Keratinocyte (primary cell): ENCODE data around the gene FAM240B. TPM values are rescaled to one million over a fixed set of nuclear protein-coding genes. Genes with fewer than 3 reads are reported as not detected.

Experiments used
- DNase-seq: peaks from one replicate; pipeline ENCODE4 v3.0.0-alpha.2; 2011; ENCODE audit warnings: low read depth, missing footprints, low spot score
- FAIRE-seq: peaks from 2 replicates; lab custom pipeline; 2011; peaks lifted over from hg19 to GRCh38; lab: Jason Lieb, UNC
- H2AFZ ChIP-seq: 2 replicates; pipeline ENCODE4 v1.6.0; 2012; ENCODE audit warnings: low read length, control low read depth, inconsistent platforms; ENCODE audit not compliant: control insufficient read depth
- H3K27ac ChIP-seq: 2 replicates; pipeline ENCODE4 v1.5.1; 2011; ENCODE audit warnings: low read length; ENCODE audit not compliant: control insufficient read depth, insufficient read depth
- H3K27me3 ChIP-seq: 3 replicates; pipeline ENCODE4 v1.6.0; 2011; ENCODE audit warnings: low read length; ENCODE audit not compliant: control insufficient read depth, insufficient read depth; ENCODE audit errors: extremely low read depth
- H3K36me3 ChIP-seq, 2 experiments: 2 replicates in 1 of 2; 3 replicates in 1 of 2; pipeline ENCODE4 v1.5.1; 2011; ENCODE audit warnings: low read length in 2 of 2, mild to moderate bottlenecking in 1 of 2; ENCODE audit not compliant: control insufficient read depth in 2 of 2, insufficient read depth in 2 of 2; ENCODE audit errors: extremely low read depth in 1 of 2
- H3K4me1 ChIP-seq: 3 replicates; pipeline ENCODE4 v1.5.1; 2011; ENCODE audit warnings: low read length; ENCODE audit not compliant: control insufficient read depth, insufficient read depth; ENCODE audit errors: extremely low read depth
- H3K4me2 ChIP-seq: 3 replicates; pipeline ENCODE4 v1.6.0; 2011; ENCODE audit warnings: low read depth, low read length; ENCODE audit not compliant: control insufficient read depth, insufficient read depth; ENCODE audit errors: extremely low read depth
- H3K4me3 ChIP-seq, 3 experiments: fragments of 200-600 bp in 1 of 3; sonication (generic) in 1 of 3; 2 replicates in 2 of 3; 3 replicates in 1 of 3; pipeline ENCODE4 v1.5.1; 2011 to 2016; ENCODE audit warnings: low read length in 3 of 3, mild to moderate bottlenecking in 3 of 3, control low read depth in 2 of 3, inconsistent platforms in 1 of 3, low read depth in 1 of 3, mixed read lengths in 1 of 3, mixed run types in 1 of 3, moderate library complexity in 1 of 3; ENCODE audit not compliant: control insufficient read depth in 2 of 3, insufficient read depth in 2 of 3; ENCODE audit errors: extremely low read depth in 1 of 3
- H3K79me2 ChIP-seq: 2 replicates; pipeline ENCODE4 v1.6.0; 2012; ENCODE audit warnings: low read length; ENCODE audit not compliant: control insufficient read depth, insufficient read depth
- H3K9ac ChIP-seq: 3 replicates; pipeline ENCODE4 v1.6.0; 2011; ENCODE audit warnings: low read length; ENCODE audit not compliant: control insufficient read depth, insufficient read depth; ENCODE audit errors: extremely low read depth
- H3K9me1 ChIP-seq: 3 replicates; pipeline ENCODE4 v1.6.0; 2011; ENCODE audit warnings: low read length; ENCODE audit not compliant: control insufficient read depth, insufficient read depth; ENCODE audit errors: extremely low read depth
- H3K9me3 ChIP-seq: 2 replicates; pipeline ENCODE4 v1.5.1; 2012; ENCODE audit warnings: low read depth, low read length; ENCODE audit not compliant: control insufficient read depth
- H4K20me1 ChIP-seq: 3 replicates; pipeline ENCODE4 v1.6.0; 2011; ENCODE audit warnings: low read length; ENCODE audit not compliant: control insufficient read depth, insufficient read depth; ENCODE audit errors: extremely low read depth
- CTCF ChIP-seq, 3 experiments: IDR thresholded peaks in 1 of 3; conservative IDR thresholded peaks in 1 of 3; optimal IDR thresholded peaks in 1 of 3; 2 replicates in 2 of 3; 3 replicates in 1 of 3; pipeline versions ENCODE3 to v1.5.1; 2011; ENCODE audit warnings: low read length in 3 of 3, mild to moderate bottlenecking in 3 of 3, moderate library complexity in 2 of 3, control low read depth in 1 of 3, inconsistent platforms in 1 of 3; ENCODE audit not compliant: insufficient read depth in 2 of 3; ENCODE audit errors: extremely low read depth in 1 of 3
- EZH2 ChIP-seq: IDR thresholded peaks from one replicate; pipeline ENCODE4 v1.6.1; 2012; ENCODE audit warnings: inconsistent platforms, mild to moderate bottlenecking, low read length, moderate library complexity
- dilution Hi-C: fragments of 300-500 bp; cut with MboI; formaldehyde crosslinking; loops from one replicate; pipeline ENCODE4 v1.7.0; 2020; ENCODE audit warnings: low sequenced_read_pairs; ENCODE audit not compliant: extremely low pct_ligation_motif_present
- polyA plus RNA-seq, 5 experiments: library from polyadenylated mRNA; depleted of rRNA in 3 of 5; stranded (reverse) in 3 of 5; stranded (forward) in 1 of 5; unstranded in 1 of 5; fragments of >200 nt; gene quantifications; 1 replicate in 1 of 5; 2 replicates in 3 of 5; 3 replicates in 1 of 5; pipeline versions ENCODE4 v1.2.1 to v1.2.3, GENCODE V29; 2011 to 2012; ENCODE audit warnings: missing spikeins in 2 of 5, low read depth in 1 of 5, low replicate concordance in 1 of 5

FAM240B gene
- polyA plus RNA-seq, 1 donor (not counting 4 experiments of a cell fraction or from before 2014, with no cell fraction given): not detected

GRCh38 chr9:38673399-38674193 lies 46.3 kb downstream of the FAM240B start:
- no peak overlapping the region for H3K4me2 ChIP-seq
- FAIRE-seq: no peak
- no peaks in the 10 kb centered on the region for H3K79me2 ChIP-seq
- dilution Hi-C loops: no loop called here
- H3K9me3 ChIP-seq: no peaks in the 10 kb centered on the region
- H3K36me3 ChIP-seq: no peaks in the 10 kb centered on the region
- no peak overlapping the region for H3K4me3 ChIP-seq
- no peaks in the 10 kb centered on the region for H3K27me3 ChIP-seq
- no peak overlapping the region for H3K9ac ChIP-seq
- no peaks in the 10 kb centered on the region for H4K20me1 ChIP-seq
- no peak for DNase-seq
- H3K9me1 ChIP-seq: no peaks in the 10 kb centered on the region
- H2AFZ ChIP-seq: no peak overlapping the region
- H3K4me1 ChIP-seq: no peaks in the 10 kb centered on the region
- no peak for TF ChIP-seq CTCF (optimal IDR thresholded peaks at IDR 0.05 in 1 of 3, IDR thresholded peaks at IDR 0.05 in 1 of 3, conservative IDR thresholded peaks at IDR 0.05 in 1 of 3; ENCODE audit: extremely low read depth in 1 of 3, insufficient read depth in 2 of 3, low read length in 3 of 3)
- TF ChIP-seq EZH2: no peak
- no peak overlapping the region for H3K27ac ChIP-seq

- dilution Hi-C loops: no loop called here
- H3K9me1 ChIP-seq: no peaks in the 10 kb centered on the region
- H3K79me2 ChIP-seq: no peaks in the 10 kb centered on the region
- FAIRE-seq: no peak
- no peak overlapping the region for H2AFZ ChIP-seq
- H3K36me3 ChIP-seq: no peaks in the 10 kb centered on the region
- H3K9me3 ChIP-seq: no peaks in the 10 kb centered on the region
- no peaks in the 10 kb centered on the region for H3K27me3 ChIP-seq
- no peak for DNase-seq
- H3K4me1 ChIP-seq: no peaks in the 10 kb centered on the region
- H3K4me3 ChIP-seq: no peak overlapping the region
- H3K9ac ChIP-seq: no peak overlapping the region
- H3K27ac ChIP-seq: no peak overlapping the region
- H4K20me1 ChIP-seq: no peaks in the 10 kb centered on the region
- TF ChIP-seq CTCF (optimal IDR thresholded peaks at IDR 0.05 in 1 of 3, IDR thresholded peaks at IDR 0.05 in 1 of 3, conservative IDR thresholded peaks at IDR 0.05 in 1 of 3; ENCODE audit: extremely low read depth in 1 of 3, insufficient read depth in 2 of 3, low read length in 3 of 3) (no peak), EZH2 (no peak)
- H3K4me2 ChIP-seq: no peak overlapping the region
These were observed 48.2 kb downstream of the FAM240B start for GRCh38 chr9:38671748-38672147.
